HAP-1 (cell line): Measurements from ENCODE around the gene LTBP2.
A peak's percentile ranks its signal among the peaks of the same experiment; 100 is the strongest.

Experiments
- DNase-seq, 2 experiments: peaks; one replicate each; pipeline ENCODE4 v3.0.0-alpha.2; 2016 to 2020; ENCODE audit warnings: low spot score in 2 of 2
- H3K27me3 ChIP-seq: fragments of 250-450 bp; sonication (Bioruptor Pico); 2 replicates; pipeline ENCODE4 v1.5.1; 2020; ENCODE audit warnings: low read depth, mild to moderate bottlenecking, moderate library complexity
- H3K36me3 ChIP-seq: fragments of 250-450 bp; sonication (Bioruptor Pico); replicated peaks from 2 replicates; pipeline ENCODE4 v1.5.1; 2020; ENCODE audit warnings: mild to moderate bottlenecking
- H3K4me1 ChIP-seq: fragments of 250-450 bp; sonication (Bioruptor Pico); 2 replicates; pipeline ENCODE4 v1.5.1; 2020; ENCODE audit warnings: mild to moderate bottlenecking
- H3K4me3 ChIP-seq: fragments of 250-450 bp; sonication (Bioruptor Pico); 2 replicates; pipeline ENCODE4 v1.5.1; 2020; ENCODE audit warnings: mild to moderate bottlenecking, moderate library complexity
- H3K9me3 ChIP-seq: fragments of 250-450 bp; sonication (Bioruptor Pico); 2 replicates; pipeline ENCODE4 v1.5.1; 2020; ENCODE audit warnings: mild to moderate bottlenecking, moderate library complexity
- in situ Hi-C: fragments of 300-500 bp; cut with MboI; formaldehyde crosslinking; loops from 3 replicates; pipeline ENCODE4 v1.14.3; 2020; ENCODE audit warnings: low sequenced_read_pairs, inconsistent platforms, mixed read lengths

LTBP2 gene

DNA sequence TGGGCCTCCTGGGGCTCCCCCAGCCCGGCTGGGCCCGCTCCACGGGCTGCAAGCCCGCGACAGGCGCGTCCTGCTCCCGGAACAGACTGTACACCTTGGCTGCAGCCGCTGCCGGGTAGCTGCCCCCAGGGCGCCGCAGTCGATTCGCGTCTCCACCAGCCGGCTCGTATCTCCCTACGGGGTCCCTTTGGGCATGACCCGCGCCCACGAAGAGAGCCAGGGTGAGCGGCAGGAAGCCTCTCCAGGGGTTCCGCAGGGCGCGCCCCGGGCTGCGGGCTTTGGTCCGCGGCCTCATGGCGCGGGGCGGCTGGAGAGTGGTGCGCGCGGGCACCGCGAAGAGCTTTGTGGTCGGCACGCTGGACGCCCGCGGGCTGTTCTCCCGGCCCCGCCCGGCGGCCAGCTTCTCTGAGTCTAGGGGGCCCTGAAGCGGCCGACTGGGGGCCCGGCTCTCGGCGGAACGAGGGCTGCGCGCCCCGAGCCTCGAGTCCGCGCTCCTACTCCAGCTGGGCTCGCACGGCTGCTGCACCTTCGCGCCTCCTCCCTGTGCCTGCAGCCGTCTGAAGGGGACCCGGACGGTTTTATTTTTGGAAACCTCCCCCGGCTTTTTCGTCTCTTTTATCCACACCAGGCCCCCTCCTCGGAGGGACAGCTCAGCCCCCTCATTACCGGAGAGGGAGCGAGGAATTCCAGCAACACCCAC, at the start of gene LTBP2:
TSS of gene LTBP2 (minus strand) at position 588 of the 700 bp plus-strand sequence. CDS start at position 295, 293 bp downstream.
- in situ Hi-C loops, result no loop called here
- Histone ChIP-seq H3K36me3 (no peaks in the 10 kb centered on the region), H3K4me1 (no peaks in the 10 kb centered on the region), H3K27me3 (no peaks in the 10 kb centered on the region), H3K9me3 (no peaks in the 10 kb centered on the region), H3K4me3 (peak within 1 kb of the TSS; percentile 48)
- DNase-seq, result no peak

DNA sequence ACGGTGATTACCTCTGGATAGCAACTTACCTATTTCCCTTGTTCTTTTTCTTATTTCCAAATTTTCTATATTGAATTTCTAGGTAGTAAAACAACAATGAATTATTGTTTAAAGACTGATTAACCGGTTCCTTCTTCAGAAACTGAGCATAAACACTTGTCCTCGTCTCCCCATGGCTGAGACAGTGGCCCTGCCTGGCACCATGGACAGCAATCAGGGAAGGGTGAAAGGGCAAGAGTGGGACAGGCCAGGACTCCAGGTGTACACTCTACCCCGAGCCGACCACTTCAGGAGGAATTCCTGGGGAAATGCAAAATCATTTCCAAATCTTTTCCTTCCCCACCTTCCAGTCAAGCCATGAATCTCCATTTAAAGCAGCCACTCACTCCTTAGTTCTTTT, 48.8 kb upstream of the LTBP2 start:
- no peak for DNase-seq
- H3K4me3 ChIP-seq, result no peak overlapping the region
- in situ Hi-C loops, result no loop called here
- peaks cover 36% of the 10 kb centered on the region for H3K36me3 ChIP-seq
- H3K4me1 ChIP-seq, result no peaks in the 10 kb centered on the region
- H3K9me3 ChIP-seq, result no peaks in the 10 kb centered on the region
- no peaks in the 10 kb centered on the region for H3K27me3 ChIP-seq

DNA sequence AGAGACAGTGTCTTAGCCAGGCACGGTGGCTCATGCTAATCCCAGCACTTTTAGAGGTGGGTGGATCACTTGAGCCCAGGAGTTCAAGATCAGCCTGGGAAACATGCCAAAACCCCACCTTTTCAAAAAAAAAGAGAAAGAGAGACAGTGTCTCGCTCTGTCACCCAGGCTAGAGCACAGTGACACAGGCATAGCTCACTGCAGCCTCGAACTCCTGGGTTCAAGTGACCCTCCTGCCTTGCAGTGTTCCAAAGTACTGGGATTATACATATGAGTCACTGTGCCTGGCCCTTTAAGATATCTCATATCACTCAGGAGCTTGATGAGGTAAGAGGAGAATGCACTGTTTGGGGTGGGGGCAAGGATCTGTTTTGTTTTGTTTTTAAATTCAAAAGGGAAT, 48.1 kb upstream of the LTBP2 start:
- Histone ChIP-seq H3K4me3 (no peak overlapping the region), H3K9me3 (no peaks in the 10 kb centered on the region), H3K36me3 (peaks cover 36% of the 10 kb centered on the region), H3K27me3 (no peaks in the 10 kb centered on the region), H3K4me1 (no peaks in the 10 kb centered on the region)
- in situ Hi-C loops, result no loop called here
- DNase-seq, result no peak

DNA sequence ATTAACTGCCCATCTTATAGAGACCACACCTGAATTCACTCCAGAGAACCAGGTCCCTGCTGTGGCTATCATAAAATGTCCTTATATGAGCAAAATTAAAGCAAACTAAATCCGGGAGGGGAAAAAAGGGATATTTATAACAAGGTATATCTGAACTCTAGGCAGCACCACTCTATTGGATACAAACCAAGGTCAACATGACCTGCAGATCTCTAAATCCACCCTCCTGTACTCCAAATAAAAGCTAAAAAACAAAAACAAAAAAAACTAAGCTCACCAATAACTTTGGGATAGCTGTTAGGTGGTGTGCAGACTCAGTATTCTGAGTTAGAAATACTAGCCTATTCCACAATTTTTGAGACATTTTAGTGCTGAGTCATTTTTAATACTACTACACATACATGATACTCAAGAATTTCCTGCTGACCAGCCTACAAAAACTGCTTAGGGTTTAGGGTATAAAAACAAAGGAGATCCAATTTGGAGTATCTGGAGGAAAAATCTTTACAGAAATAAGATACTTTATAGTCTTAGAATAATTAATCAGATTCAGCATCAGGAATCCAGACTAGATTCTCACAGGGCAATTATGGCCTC, 46.6 kb upstream of the LTBP2 start:
- no peak for DNase-seq
- no peaks in the 10 kb centered on the region for H3K9me3 ChIP-seq
- no peaks in the 10 kb centered on the region for H3K4me1 ChIP-seq
- no peaks in the 10 kb centered on the region for H3K27me3 ChIP-seq
- H3K4me3 ChIP-seq, result no peak overlapping the region
- in situ Hi-C loops, result no loop called here
- H3K36me3 ChIP-seq, result peaks cover 29% of the 10 kb centered on the region

DNA sequence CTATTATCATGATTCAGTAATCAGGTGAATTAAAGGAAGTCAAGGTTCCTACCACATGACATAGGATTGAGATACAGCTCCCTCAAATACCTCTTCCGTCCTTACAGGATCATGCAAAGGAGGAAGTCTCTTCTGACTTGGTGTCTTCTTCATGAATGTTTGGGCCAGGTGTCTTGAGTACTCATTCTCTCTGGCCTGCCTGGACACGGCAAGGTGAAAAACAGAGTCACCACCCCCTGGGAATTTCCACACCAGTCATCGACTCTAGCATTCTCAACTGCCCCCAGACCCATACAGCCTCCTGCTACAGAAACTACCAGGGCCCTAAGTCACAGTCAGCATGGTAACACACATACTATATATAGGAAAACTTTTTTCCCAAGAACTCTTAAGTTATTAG, 44.9 kb upstream of the LTBP2 start:
- Histone ChIP-seq H3K4me1 (no peaks in the 10 kb centered on the region), H3K36me3 (peaks cover 15% of the 10 kb centered on the region)

DNA sequence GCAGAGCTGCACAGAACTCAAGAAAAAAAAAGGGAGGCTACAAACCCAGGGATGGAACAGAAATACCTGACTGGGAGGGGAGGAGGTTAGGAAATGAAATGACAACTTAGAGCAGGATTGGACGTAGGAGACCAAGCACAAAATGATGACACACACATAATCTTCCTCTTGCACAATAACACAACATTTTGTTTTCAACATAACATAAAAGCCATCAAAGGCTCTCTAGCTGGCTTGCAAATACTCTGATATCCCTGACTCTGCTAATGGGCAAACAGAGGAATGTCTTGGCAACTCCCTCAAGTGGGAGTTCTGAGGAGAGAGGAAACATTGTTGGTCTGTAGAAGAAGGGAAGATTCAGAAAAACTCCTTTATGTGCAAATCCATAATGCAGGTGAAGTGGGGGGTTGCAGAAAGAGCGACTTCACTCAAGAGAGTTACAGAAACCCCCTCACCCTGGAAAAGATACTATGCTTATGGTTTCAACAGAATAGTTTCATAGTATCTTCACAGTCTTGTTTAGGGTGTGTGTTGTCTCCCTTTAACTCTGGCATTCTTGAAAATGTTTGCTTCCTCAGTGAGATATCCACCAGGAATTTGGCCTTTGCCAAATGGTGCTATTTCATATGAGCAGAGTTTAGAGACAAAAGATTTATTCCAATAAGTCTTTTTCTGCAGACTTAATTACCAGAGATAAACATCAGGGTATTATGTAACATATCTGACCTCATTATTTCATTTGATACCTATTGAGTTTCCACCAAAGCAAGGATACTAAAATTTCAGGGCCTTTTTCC, 43.8 kb upstream of the LTBP2 start:
- no peak for DNase-seq
- Histone ChIP-seq H3K36me3 (peaks cover 11% of the 10 kb centered on the region), H3K4me3 (no peak overlapping the region), H3K27me3 (no peaks in the 10 kb centered on the region), H3K4me1 (no peaks in the 10 kb centered on the region), H3K9me3 (no peaks in the 10 kb centered on the region)
- in situ Hi-C loops, result no loop called here

More for the DNA sequence above, 44.9 kb upstream of the LTBP2 start:
- Histone ChIP-seq H3K27me3 (no peaks in the 10 kb centered on the region), H3K9me3 (no peaks in the 10 kb centered on the region), H3K4me3 (no peak overlapping the region)
- DNase-seq, result no peak
- in situ Hi-C loops, result no loop called here

DNA sequence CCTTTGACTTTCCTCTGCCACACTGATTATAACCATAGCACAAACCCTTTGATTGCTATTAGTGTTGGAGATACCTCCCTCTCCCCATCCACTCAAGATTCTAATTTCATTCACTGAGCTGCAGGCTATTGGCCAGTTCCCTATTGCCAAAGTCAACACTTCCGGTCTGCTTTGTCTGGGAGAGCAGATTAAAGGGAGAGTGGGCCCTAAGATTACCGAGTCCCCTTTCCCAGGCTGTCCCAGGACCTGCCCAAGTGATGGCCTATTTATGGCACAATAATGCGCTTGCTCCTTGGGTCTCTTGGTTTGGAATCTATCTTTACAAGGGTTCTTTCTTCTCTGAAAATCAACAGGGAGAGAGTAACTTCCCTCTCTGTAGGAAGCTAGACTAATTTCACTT, 42.9 kb upstream of the LTBP2 start:
- Histone ChIP-seq H3K27me3 (no peaks in the 10 kb centered on the region), H3K9me3 (no peaks in the 10 kb centered on the region), H3K36me3 (peaks cover 4% of the 10 kb centered on the region), H3K4me3 (no peak overlapping the region), H3K4me1 (no peaks in the 10 kb centered on the region)
- no peak for DNase-seq
- in situ Hi-C loops, result no loop called here

DNA sequence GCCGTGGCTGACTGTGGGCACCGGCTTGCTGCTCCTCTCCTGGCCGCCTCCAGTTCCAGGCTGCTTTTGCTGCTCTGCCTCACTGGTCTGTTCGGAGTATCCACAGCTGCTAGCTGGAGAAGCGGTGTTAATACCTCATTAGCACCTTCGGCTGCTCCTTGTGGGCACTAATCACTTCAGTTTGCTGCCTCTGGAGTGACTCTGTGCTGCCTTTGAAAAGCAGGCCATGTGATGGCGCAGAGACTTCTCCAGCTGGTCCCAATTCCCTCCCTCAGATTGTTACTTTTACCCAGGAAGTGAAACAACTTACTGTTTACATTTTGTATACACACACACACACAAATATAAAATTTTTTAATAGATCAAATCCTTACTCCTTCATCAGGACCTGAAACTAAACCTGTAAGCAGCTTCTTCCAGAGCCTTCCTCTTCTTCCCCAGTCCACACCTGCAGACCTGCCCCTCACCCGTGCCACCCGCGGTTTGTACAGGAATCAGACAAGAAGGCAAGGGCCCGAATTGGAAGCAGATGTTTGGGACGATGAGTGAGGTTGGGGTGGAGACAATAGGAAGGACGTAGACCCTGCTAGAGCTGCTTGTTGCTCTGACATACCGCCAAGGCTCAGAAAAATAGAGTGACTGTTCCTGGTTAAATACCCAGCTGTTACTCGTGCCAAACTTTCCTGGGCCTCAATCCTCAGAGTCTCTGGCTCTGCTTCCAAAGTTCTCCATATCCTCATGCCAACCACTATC, 41.5 kb upstream of the LTBP2 start:
- no peaks in the 10 kb centered on the region for H3K27me3 ChIP-seq
- no peak for DNase-seq
- in situ Hi-C loops, result no loop called here
- H3K36me3 ChIP-seq, result peaks cover 3% of the 10 kb centered on the region
- no peaks in the 10 kb centered on the region for H3K9me3 ChIP-seq
- H3K4me1 ChIP-seq, result no peaks in the 10 kb centered on the region
- H3K4me3 ChIP-seq, result no peak overlapping the region

DNA sequence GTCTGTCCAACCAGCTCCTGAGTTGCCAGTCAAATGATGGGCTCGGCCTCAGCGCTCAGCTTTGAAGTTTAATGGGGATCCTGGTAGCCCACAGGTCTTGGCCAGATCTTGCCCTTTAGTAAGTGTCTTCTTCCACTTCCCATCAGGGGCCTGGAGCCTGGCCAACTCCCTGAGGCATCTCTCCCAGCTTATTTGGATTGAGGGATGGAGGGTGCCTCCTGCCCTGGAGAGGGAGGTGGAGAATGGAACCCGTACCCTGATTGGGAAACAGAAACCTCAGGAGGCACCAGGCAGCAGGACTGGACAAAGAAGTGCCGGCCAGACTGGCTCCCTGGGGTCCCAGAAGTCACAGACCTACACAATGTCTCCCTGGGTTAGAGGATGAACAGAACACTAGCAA, 40.5 kb upstream of the LTBP2 start:
- H3K36me3 ChIP-seq, result peaks cover 3% of the 10 kb centered on the region
- no peak for DNase-seq
- H3K27me3 ChIP-seq, result no peaks in the 10 kb centered on the region
- in situ Hi-C loops, result no loop called here
- no peak overlapping the region for H3K4me3 ChIP-seq
- H3K4me1 ChIP-seq, result no peaks in the 10 kb centered on the region
- no peaks in the 10 kb centered on the region for H3K9me3 ChIP-seq

DNA sequence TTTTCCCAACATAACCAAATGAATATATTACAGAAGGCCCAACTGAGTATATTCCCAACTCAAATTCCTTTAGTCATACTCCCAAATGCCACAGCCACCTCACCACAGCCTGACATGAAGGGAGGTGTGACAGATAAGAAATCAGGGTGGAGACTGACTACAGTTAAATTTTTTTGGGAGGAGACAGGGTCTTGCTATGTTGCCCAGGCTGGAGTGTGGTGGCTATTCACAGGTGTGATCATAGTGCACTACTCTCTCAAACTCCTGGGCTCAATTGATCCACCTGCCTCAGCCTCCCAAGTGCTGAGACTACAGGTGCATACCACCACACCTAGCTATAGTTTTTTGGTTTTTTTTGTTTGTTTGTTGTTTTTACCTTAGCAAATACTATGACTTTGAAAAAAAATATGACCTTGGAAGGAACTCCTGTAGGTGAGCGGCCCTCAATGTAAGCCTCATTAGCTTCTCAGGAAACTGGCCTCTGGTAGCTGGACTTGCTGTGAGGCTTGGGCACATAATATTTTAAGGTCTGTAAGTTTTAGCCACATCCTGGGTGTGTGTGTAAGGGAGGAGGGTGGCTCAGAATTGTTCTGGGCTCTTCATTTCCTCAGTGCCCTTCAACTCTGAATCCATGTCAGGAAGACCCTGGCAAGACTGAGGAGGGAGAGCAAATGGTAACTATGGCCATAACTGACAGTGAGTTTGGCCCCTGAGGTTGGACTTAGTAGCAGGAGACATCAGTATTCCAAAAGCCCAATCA, 39.1 kb upstream of the LTBP2 start:
- Histone ChIP-seq H3K9me3 (no peaks in the 10 kb centered on the region), H3K27me3 (no peaks in the 10 kb centered on the region), H3K4me1 (no peaks in the 10 kb centered on the region), H3K36me3 (peaks cover 3% of the 10 kb centered on the region), H3K4me3 (no peak overlapping the region)
- DNase-seq, result peak in 1 of 2 experiments; percentile 0
- in situ Hi-C loops, result no loop called here

DNA sequence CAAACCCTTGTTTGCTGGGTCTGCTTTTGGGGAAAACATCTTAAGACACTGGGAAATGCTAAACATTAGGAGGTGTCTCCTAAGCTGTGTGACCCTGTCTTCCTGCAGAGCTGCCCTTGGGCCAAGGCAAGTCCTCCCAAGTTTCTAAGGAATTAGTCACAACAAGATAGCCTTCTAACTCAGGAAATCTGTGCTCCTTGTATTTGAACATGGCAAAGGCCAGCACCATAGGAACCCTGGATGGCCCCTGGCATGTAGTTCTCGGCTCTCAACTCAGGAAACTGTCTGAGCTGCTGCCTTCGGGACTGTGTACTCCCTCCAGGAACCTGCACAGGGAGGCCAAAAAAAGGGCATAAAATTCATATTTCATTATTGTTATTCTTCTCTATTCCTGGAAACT, 37.6 kb upstream of the LTBP2 start:
- no peaks in the 10 kb centered on the region for H3K27me3 ChIP-seq
- no peak for DNase-seq
- H3K4me1 ChIP-seq, result no peaks in the 10 kb centered on the region
- peaks cover 3% of the 10 kb centered on the region; the same call in 1 of the 2 replicates for H3K36me3 ChIP-seq
- H3K9me3 ChIP-seq, result no peaks in the 10 kb centered on the region
- in situ Hi-C loops, result no loop called here
- H3K4me3 ChIP-seq, result no peak overlapping the region

DNA sequence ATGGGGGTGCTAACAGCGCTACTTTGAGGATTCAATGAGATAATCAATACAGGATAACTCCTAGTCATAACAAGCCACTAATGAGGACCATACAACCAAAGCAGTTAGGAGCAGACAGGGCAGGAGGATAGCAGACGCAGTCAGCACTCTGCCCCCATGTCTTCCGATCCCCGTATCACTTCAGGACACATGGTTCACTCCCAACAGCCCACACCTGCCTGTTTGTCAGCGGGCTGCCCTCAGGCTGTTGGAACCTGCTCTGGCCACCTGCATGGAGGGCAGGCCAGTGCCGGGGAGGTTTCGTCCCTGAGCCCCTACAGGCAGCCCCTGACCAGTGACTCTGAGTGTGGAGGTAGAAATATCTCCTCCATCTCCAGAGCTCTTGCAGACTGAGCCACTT, 37.1 kb upstream of the LTBP2 start:
- Histone ChIP-seq H3K9me3 (no peaks in the 10 kb centered on the region), H3K36me3 (peaks cover 3% of the 10 kb centered on the region; the same call in 1 of the 2 replicates), H3K4me1 (no peaks in the 10 kb centered on the region), H3K4me3 (no peak overlapping the region), H3K27me3 (no peaks in the 10 kb centered on the region)
- DNase-seq, result peak in 1 of 2 experiments; percentile 2
- in situ Hi-C loops, result no loop called here

DNA sequence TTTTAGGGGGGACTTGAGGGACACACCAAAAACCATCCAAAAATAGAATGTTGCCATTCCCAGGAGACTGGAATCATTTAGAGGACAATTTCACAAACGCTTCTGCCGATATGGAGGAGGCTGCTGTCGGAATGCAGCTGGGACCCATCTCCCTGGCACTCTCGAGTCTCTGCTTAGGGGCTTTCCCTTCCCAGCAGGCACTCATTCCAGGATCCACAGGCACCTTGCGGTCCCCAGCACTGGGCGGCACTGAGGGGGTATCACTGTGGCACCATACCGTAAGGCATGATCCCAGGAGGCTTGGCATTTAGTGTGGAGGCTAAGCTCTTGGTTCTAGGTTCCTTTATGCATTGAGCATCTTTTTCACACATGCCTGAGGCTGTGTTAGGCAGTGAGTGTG, 36.6 kb upstream of the LTBP2 start:
- in situ Hi-C loops, result no loop called here
- H3K27me3 ChIP-seq, result no peaks in the 10 kb centered on the region
- no peaks in the 10 kb centered on the region for H3K9me3 ChIP-seq
- H3K4me1 ChIP-seq, result no peaks in the 10 kb centered on the region
- no peak for DNase-seq
- no peak overlapping the region for H3K4me3 ChIP-seq
- H3K36me3 ChIP-seq, result peaks cover 3% of the 10 kb centered on the region; the same call in 1 of the 2 replicates
